Hindlimb muscle (tissue), 1 donor: ENCODE results near the gene SPACDR. TPM values are rescaled to one million over a fixed set of nuclear protein-coding genes. Genes with fewer than 3 reads are reported as not detected.

Experiments
- DNase-seq: peaks from one replicate; pipeline ENCODE4 v3.0.0-alpha.2; 2013
- polyA plus RNA-seq: library from polyadenylated mRNA; unstranded; fragments of 120-200 nt; gene quantifications from one replicate; pipeline ENCODE4 v1.2.1, GENCODE V29; 2013; ENCODE audit not compliant: insufficient read length

SPACDR gene
- polyA plus RNA-seq, 1 donor, result 2.1 TPM

- DNase-seq, result no peak
These were observed 20.6 kb upstream of the SPACDR start for GRCh38 chr7:100484673-100485045.

- DNase-seq, result peak; percentile 76
These were observed 19.9 kb upstream of the SPACDR start, which contains the start of gene NYAP1 for GRCh38 chr7:100483722-100484672. Gene NYAP1, plus strand, starts transcription at chr7:100483927. Its CDS starts 1,385 bp downstream, at chr7:100485312.

- peak; percentile 72 for DNase-seq
These were observed 19.1 kb upstream of the SPACDR start for GRCh38 chr7:100483090-100483721.

- DNase-seq, result no peak
These were observed 18.6 kb upstream of the SPACDR start for GRCh38 chr7:100482728-100483089.

GRCh38 chr7:100481466-100481865 lies 17.4 kb upstream of the SPACDR start:
- DNase-seq, result no peak

GRCh38 chr7:100478958-100479660 lies 15.0 kb upstream of the SPACDR start, which contains the start of gene TSC22D4:
Gene TSC22D4, minus strand, starts transcription at chr7:100479214. Its CDS starts 1,176 bp downstream, at chr7:100478038.
- peak; percentile 96 for DNase-seq

- no peak for DNase-seq
These were observed 13.8 kb upstream of the SPACDR start for GRCh38 chr7:100477871-100478267.

GRCh38 chr7:100476903-100477870 lies 13.1 kb upstream of the SPACDR start:
- DNase-seq, result no peak

GRCh38 chr7:100476101-100476780 lies 12.2 kb upstream of the SPACDR start:
- no peak for DNase-seq

GRCh38 chr7:100475549-100475948 lies 11.5 kb upstream of the SPACDR start:
- no peak for DNase-seq

GRCh38 chr7:100472854-100473499 lies 8.9 kb upstream of the SPACDR start:
- DNase-seq, result no peak

GRCh38 chr7:100472121-100472851 lies 8.2 kb upstream of the SPACDR start:
- DNase-seq, result no peak

- no peak for DNase-seq
These were observed 7.0 kb upstream of the SPACDR start for GRCh38 chr7:100471021-100471420.

- DNase-seq, result peak; percentile 83
These were observed 5.4 kb upstream of the SPACDR start for GRCh38 chr7:100469227-100470044.

- DNase-seq, result no peak
These were observed 3.7 kb upstream of the SPACDR start for GRCh38 chr7:100467638-100468373.

GRCh38 chr7:100466653-100467605 lies 2.9 kb upstream of the SPACDR start:
- DNase-seq, result no peak

- peak; percentile 84 for DNase-seq
These were observed 1.7 kb upstream of the SPACDR start for GRCh38 chr7:100465702-100466311.
